ENCODE results near the gene MOB3A.

- TF ChIP-seq POLR2AphosphoS5 (IDR thresholded peaks at IDR 0.05; ENCODE audit: low read depth, low read length) (no peak), POLR2A (IDR thresholded peaks at IDR 0.05; ENCODE audit: low read depth, low read length) (no peak)
Measured at GRCh38 chr19:2059422-2060201, 36.5 kb downstream of the MOB3A start.

Measured in GM12892 (cell line).